ENCODE data around the gene DCDC2B.

The DCDC2B gene

DNA sequence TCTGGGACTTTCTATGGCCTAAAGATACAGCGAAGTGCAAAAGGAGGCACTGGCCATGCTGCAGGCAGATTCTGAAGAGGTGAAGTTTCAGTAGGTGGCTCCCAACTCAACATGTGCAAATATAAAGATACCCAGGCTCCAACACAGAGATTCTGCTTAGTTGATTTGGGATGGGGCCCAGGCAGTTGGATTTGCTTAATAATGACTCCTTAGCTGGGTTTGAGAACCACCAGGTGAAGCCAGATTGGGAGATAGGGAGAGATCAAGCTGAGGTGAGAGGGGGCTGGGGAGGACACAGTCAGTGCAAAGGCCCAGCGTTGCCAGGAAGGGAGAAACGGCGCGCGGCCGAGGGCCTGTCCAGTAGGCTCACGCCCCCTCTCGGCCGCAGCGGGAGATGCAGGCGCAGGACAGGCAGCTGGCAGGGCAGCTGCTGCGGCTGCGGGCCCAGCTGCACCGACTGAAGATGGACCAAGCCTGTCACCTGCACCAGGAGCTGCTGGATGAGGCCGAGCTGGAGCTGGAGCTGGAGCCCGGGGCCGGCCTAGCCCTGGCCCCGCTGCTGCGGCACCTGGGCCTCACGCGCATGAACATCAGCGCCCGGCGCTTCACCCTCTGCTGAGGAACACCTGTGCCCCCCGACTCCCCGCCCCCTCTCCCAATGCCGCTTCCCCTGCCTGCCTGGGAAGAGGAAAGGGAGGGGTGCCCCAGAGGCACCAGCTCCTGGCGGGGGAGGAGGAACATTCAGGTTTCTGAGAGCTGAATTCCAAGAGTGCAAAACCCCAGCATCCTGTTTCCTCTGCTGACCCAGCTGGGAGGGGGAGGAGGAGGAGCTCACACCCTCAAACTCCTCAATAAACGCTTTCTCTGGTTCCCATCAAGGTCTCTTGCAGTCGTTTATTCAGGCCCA, 39.3 kb downstream of the DCDC2B start:
- no peak overlapping the region for H3K4me3 ChIP-seq
- DNase-seq = peak; percentile 89 to 90
- intact Hi-C loops (cut with DNase I; ENCODE audit: low total_unique reads) = no loop called here
- no peak overlapping the region for H3K27ac ChIP-seq
- H3K4me1 ChIP-seq = peaks cover 0 to 27% (median 18%) of the 10 kb centered on the region in 4 donors
- no peaks in the 10 kb centered on the region for H3K27me3 ChIP-seq
- H3K9me3 ChIP-seq = no peaks in the 10 kb centered on the region
- TF ChIP-seq, protein P1, sequence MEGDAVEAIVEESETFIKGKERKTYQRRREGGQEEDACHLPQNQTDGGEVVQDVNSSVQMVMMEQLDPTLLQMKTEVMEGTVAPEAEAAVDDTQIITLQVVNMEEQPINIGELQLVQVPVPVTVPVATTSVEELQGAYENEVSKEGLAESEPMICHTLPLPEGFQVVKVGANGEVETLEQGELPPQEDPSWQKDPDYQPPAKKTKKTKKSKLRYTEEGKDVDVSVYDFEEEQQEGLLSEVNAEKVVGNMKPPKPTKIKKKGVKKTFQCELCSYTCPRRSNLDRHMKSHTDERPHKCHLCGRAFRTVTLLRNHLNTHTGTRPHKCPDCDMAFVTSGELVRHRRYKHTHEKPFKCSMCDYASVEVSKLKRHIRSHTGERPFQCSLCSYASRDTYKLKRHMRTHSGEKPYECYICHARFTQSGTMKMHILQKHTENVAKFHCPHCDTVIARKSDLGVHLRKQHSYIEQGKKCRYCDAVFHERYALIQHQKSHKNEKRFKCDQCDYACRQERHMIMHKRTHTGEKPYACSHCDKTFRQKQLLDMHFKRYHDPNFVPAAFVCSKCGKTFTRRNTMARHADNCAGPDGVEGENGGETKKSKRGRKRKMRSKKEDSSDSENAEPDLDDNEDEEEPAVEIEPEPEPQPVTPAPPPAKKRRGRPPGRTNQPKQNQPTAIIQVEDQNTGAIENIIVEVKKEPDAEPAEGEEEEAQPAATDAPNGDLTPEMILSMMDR (IDR thresholded peaks at IDR 0.05) = peak; percentile 67 to 81
- no peaks in the 10 kb centered on the region for H3K36me3 ChIP-seq

DNA sequence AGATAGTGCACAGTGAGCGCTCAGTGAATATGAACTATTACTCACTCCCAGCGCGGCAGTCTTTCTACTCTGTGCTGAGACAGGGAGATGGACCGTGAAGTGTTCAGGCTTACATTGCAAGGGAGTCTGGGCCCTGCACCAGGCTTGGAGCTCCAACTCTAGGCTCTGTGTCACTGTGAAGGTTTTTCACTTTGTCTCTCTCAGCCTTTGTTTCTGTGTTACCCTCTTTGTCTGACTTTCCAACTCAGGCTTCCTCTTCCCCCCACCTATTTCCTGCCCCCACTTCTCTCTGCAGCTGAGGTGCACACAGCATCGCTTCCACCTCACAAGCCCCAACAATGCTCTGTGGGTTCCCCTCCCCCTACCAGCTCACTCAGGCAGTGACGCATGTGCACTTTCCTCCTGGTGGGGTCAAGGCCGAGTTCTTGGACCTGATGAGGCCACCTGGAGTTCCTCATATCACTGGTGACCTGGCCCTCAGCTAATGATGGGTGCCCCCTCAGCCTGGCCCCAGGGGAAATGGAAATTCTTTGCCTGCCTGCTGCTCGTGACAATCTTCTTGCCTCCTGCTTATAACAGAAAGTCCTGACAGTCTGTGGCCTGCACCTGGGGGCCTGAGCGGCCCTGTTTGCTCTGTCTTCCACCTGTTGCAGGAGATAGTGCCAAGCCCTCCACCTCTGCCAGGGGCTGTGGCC, 41.1 kb downstream of the DCDC2B start:
- no peaks in the 10 kb centered on the region for H3K9me3 ChIP-seq
- no peak overlapping the region for H3K27ac ChIP-seq
- no peak overlapping the region for H3K4me3 ChIP-seq
- peaks cover 0 to 27% (median 18%) of the 10 kb centered on the region in 4 donors for H3K4me1 ChIP-seq
- no peaks in the 10 kb centered on the region for H3K36me3 ChIP-seq
- no peak for DNase-seq
- intact Hi-C loops (cut with DNase I; ENCODE audit: low total_unique reads) = no loop called here
- TF ChIP-seq, protein P1 (IDR thresholded peaks at IDR 0.05) = no peak
- no peaks in the 10 kb centered on the region for H3K27me3 ChIP-seq

DNA sequence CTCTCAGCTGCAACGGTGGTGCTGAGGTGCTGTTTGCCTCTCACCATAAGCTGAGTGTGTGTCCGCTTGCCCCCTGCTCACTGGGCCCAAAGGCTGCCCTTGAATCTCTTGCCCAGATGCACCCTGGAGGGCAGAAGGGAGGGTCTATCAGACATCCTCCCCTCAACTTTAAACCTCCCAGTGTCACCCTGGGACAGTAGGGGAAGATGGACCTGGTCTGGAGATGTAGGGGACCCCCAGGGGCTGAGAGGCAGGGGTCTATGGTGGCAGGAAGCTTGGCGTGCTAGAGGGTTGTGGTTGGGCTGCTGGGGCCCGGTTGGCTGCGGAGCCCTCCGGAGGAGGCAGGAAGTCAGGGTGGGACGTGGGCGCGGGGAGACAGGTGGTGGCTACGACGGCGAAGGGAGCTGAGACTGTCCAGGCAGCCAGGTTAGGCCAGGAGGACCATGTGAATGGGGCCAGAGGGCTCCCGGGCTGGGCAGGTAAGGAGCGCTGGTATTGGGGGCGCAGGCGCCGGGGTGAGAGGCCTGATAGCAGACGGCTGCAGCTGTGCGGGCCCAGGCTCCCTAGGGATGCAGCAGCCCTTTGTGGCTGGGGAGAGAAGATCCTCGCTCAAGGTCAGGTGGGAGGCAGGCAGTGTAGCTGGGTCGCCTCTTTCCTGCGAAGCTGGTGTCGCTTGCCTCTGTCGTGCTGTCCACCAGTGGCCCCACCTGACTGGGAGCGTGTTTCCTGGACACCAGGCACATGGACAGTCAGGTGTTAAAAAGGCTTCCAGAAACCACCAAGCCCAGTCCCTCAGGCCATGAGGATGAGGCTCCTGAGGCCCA, 42.2 kb downstream of the DCDC2B start, which contains the start of gene LCK:
TSS of gene LCK (plus strand) at position 373 of the 824 bp plus-strand sequence. CDS start 23,065 bp downstream, outside the sequence.
- H3K4me1 ChIP-seq = peaks cover 0 to 27% (median 18%) of the 10 kb centered on the region in 4 donors
- intact Hi-C loops (cut with DNase I; ENCODE audit: low total_unique reads) = no loop called here
- no peaks in the 10 kb centered on the region for H3K9me3 ChIP-seq
- H3K36me3 ChIP-seq = no peaks in the 10 kb centered on the region
- H3K27ac ChIP-seq = no peak within 1 kb of the TSS
- no peaks in the 10 kb centered on the region for H3K27me3 ChIP-seq
- TF ChIP-seq, protein P1 (IDR thresholded peaks at IDR 0.05) = no peak
- H3K4me3 ChIP-seq = no peak within 1 kb of the TSS
- DNase-seq = no peak

DNA sequence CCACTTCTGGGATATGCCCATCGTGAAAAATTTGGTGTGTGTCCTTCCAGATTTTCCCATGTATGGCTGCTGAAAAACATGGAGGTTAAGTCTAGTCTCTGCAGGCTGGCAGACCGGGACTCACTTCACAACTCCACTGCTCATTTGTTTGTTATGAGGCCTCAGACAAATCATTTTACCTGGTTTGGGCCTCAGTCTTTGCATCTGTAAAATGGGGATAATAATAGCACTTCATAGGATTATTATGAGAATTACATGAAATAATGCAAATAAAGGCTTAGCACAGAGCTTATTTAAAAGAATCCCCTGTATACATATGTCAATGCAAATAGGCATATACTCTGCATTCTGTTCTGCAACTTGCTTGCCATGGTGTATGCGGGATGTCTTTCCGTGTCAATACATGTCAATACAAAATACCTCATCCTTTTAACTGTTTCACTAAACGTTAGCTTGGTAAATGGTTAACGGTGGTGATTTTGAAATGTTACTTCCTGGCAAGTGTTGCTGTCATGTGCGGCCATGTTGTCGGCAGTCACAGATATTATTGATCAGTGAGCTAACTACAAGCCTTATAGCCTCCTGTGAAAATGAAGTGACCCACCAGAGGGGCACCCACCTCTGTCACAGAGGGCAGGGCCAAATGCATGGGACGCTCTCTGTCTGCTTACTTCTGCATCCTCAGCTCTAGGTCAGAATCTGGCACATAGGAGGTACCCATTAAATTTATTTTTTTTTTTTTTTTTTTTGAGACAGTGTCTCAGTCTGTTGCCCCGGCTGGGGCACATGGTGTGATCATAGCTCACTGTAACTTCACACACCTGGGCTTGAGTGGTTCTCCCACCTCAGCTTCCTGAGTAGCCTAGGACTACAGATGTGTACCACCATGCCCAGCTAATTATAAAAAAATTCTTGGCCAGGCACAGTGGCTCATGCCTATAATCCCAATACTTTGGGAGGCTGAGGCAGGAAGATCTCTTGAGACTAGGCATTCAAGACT, 46.5 kb downstream of the DCDC2B start:
- Histone ChIP-seq H3K4me1 (no peaks in the 10 kb centered on the region), H3K36me3 (no peaks in the 10 kb centered on the region), H3K27ac (no peak overlapping the region), H3K27me3 (peaks cover 0 to 7% of the 10 kb centered on the region in 2 donors), H3K9me3 (no peaks in the 10 kb centered on the region), H3K4me3 (no peak overlapping the region)
- intact Hi-C loops (cut with DNase I; ENCODE audit: low total_unique reads) = no loop called here
- TF ChIP-seq, protein P1 (IDR thresholded peaks at IDR 0.05) = no peak
- DNase-seq = no peak

Data from tibial artery (tissue), 4 donors.